OCI-LY1 (cell line): Measurements from ENCODE around the gene LRRC42.

Experiments
- CTCF ChIP-seq: fragments of 200-600 bp; sonication (generic), shearing (Covaris generic); IDR thresholded peaks from 2 replicates; pipeline ENCODE4 v1.5.1; 2017; ENCODE audit warnings: mild to moderate bottlenecking, antibody characterized with exemption, low read length, moderate library complexity, mixed read lengths
- EZH2 ChIP-seq: fragments of 200-600 bp; sonication (generic), shearing (Covaris generic); IDR thresholded peaks from 2 replicates; pipeline ENCODE4 v1.8.0; 2017; ENCODE audit warnings: borderline replicate concordance, mixed run types, mild to moderate bottlenecking, antibody characterized with exemption, low read length, moderate library complexity, mixed read lengths

- TF ChIP-seq CTCF (no peak), EZH2 (no peak)
Measured at GRCh38 chr1:53947172-53947907, 1.2 kb downstream of the LRRC42 start.
